H1 (cell line): ENCODE results near the gene ABLIM1. TPM values are rescaled to one million over a fixed set of nuclear protein-coding genes. Genes with fewer than 3 reads are reported as not detected.

Experiments
- CHD2 ChIP-seq: IDR thresholded peaks from 2 replicates; pipeline ENCODE4 v1.6.1; 2012; ENCODE audit warnings: low read length, improper control_type of control experiment
- polyA plus RNA-seq, 7 experiments: library from polyadenylated mRNA; depleted of rRNA in 3 of 7; stranded (reverse) in 5 of 7; unstranded in 2 of 7; fragments of >200 nt in 5 of 7; fragments of 200-250 nt in 2 of 7; gene quantifications; 1 replicate in 5 of 7; 2 replicates in 1 of 7; 4 replicates in 1 of 7; pipeline versions ENCODE4 v1.2.1 to v1.2.3, GENCODE V29; 2011 to 2013; ENCODE audit warnings: missing spikeins in 2 of 7, mixed read lengths in 2 of 7
- total RNA-seq: library from RNA; stranded (reverse); fragmentation: NEBNext Ultra II Directional; extraction: Animal tissue kit (Norgen Biotek cat#: 25700); gene quantifications from 2 replicates; pipeline ENCODE4 v1.2.1, GENCODE V29; 2021
- TF ChIP-seq, protein P1 (sequence below): fragments of 300-600 bp; sonication (generic); IDR thresholded peaks from 2 replicates; pipeline ENCODE4 v1.7.1; 2012; ENCODE audit warnings: low read length, moderate library complexity, mild to moderate bottlenecking, inconsistent platforms; ENCODE audit not compliant: insufficient replicate concordance
- TF ChIP-seq, protein P2 (sequence below): IDR thresholded peaks from 2 replicates; pipeline ENCODE4 v1.6.1; 2012; ENCODE audit warnings: low read length, inconsistent platforms

The ABLIM1 gene
- total and polyA plus RNA-seq, 2 of the 8 experiments (the other 6 are each of a cell fraction or from before 2014, with no cell fraction given): 51.2 to 51.7 TPM

DNA sequence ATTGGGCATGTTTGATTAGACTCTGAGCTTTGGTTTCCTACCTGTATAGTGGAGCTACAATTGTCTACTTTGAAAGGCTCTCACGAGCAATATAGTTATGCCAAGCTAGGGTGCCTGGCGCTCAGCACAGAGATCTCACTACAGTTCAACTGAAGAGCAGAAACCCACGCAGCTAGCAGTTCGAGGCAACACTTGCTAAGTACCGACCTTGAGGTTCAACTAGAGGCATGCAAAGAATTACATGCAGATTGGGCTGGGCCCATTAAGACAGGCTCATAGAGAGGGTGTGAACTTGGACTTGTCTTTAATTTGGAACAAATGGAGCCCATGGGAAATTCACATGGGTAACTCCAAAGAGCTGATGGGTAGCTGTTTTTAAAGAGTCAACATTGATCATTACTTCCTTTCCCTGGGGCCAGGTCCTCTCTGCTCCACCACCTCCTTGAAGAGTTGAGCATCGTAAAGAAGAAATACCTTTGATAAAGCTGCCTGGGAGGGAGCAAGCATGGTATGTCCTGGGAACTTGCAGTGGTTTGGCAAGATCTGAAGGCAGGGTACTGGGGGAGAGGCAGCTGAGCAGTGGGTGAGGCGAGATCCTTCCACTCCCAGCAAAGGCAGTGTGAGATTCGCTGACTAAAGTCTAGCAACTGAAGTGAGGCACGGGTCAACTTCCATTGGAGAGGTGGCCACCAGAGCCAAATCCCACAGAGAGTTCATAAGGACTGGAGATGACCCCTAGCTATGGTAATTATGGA, 228.3 kb downstream of the ABLIM1 start (continued):
- TF ChIP-seq, protein P1, sequence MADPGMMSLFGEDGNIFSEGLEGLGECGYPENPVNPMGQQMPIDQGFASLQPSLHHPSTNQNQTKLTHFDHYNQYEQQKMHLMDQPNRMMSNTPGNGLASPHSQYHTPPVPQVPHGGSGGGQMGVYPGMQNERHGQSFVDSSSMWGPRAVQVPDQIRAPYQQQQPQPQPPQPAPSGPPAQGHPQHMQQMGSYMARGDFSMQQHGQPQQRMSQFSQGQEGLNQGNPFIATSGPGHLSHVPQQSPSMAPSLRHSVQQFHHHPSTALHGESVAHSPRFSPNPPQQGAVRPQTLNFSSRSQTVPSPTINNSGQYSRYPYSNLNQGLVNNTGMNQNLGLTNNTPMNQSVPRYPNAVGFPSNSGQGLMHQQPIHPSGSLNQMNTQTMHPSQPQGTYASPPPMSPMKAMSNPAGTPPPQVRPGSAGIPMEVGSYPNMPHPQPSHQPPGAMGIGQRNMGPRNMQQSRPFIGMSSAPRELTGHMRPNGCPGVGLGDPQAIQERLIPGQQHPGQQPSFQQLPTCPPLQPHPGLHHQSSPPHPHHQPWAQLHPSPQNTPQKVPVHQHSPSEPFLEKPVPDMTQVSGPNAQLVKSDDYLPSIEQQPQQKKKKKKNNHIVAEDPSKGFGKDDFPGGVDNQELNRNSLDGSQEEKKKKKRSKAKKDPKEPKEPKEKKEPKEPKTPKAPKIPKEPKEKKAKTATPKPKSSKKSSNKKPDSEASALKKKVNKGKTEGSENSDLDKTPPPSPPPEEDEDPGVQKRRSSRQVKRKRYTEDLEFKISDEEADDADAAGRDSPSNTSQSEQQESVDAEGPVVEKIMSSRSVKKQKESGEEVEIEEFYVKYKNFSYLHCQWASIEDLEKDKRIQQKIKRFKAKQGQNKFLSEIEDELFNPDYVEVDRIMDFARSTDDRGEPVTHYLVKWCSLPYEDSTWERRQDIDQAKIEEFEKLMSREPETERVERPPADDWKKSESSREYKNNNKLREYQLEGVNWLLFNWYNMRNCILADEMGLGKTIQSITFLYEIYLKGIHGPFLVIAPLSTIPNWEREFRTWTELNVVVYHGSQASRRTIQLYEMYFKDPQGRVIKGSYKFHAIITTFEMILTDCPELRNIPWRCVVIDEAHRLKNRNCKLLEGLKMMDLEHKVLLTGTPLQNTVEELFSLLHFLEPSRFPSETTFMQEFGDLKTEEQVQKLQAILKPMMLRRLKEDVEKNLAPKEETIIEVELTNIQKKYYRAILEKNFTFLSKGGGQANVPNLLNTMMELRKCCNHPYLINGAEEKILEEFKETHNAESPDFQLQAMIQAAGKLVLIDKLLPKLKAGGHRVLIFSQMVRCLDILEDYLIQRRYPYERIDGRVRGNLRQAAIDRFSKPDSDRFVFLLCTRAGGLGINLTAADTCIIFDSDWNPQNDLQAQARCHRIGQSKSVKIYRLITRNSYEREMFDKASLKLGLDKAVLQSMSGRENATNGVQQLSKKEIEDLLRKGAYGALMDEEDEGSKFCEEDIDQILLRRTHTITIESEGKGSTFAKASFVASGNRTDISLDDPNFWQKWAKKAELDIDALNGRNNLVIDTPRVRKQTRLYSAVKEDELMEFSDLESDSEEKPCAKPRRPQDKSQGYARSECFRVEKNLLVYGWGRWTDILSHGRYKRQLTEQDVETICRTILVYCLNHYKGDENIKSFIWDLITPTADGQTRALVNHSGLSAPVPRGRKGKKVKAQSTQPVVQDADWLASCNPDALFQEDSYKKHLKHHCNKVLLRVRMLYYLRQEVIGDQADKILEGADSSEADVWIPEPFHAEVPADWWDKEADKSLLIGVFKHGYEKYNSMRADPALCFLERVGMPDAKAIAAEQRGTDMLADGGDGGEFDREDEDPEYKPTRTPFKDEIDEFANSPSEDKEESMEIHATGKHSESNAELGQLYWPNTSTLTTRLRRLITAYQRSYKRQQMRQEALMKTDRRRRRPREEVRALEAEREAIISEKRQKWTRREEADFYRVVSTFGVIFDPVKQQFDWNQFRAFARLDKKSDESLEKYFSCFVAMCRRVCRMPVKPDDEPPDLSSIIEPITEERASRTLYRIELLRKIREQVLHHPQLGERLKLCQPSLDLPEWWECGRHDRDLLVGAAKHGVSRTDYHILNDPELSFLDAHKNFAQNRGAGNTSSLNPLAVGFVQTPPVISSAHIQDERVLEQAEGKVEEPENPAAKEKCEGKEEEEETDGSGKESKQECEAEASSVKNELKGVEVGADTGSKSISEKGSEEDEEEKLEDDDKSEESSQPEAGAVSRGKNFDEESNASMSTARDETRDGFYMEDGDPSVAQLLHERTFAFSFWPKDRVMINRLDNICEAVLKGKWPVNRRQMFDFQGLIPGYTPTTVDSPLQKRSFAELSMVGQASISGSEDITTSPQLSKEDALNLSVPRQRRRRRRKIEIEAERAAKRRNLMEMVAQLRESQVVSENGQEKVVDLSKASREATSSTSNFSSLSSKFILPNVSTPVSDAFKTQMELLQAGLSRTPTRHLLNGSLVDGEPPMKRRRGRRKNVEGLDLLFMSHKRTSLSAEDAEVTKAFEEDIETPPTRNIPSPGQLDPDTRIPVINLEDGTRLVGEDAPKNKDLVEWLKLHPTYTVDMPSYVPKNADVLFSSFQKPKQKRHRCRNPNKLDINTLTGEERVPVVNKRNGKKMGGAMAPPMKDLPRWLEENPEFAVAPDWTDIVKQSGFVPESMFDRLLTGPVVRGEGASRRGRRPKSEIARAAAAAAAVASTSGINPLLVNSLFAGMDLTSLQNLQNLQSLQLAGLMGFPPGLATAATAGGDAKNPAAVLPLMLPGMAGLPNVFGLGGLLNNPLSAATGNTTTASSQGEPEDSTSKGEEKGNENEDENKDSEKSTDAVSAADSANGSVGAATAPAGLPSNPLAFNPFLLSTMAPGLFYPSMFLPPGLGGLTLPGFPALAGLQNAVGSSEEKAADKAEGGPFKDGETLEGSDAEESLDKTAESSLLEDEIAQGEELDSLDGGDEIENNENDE: no peak
- TF ChIP-seq CHD2: no peak
- TF ChIP-seq, protein P2, sequence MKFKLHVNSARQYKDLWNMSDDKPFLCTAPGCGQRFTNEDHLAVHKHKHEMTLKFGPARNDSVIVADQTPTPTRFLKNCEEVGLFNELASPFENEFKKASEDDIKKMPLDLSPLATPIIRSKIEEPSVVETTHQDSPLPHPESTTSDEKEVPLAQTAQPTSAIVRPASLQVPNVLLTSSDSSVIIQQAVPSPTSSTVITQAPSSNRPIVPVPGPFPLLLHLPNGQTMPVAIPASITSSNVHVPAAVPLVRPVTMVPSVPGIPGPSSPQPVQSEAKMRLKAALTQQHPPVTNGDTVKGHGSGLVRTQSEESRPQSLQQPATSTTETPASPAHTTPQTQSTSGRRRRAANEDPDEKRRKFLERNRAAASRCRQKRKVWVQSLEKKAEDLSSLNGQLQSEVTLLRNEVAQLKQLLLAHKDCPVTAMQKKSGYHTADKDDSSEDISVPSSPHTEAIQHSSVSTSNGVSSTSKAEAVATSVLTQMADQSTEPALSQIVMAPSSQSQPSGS: no peak
